Smooth muscle cell (in vitro differentiated cells): Measurements from ENCODE around the gene PES1. TPM values are rescaled to one million over a fixed set of nuclear protein-coding genes. Genes with fewer than 3 reads are reported as not detected.
A peak's percentile ranks its signal among the peaks of the same experiment; 100 is the strongest.
"Not testable (repeated sequence)": the region's sequence is repeated elsewhere in the genome, so short reads cannot be mapped to it uniquely, and the experiment has no call there.

Experiments
- DNase-seq: peaks from one replicate; lab custom pipeline; 2025; ENCODE audit not compliant: unreplicated experiment; lab: John Stamatoyannopoulos, UW
- H2AFZ ChIP-seq: fragments of 200-600 bp; sonication (generic); 2 replicates; pipeline ENCODE4 v1.6.0; 2016; ENCODE audit warnings: antibody characterized with exemption, low read depth, mild to moderate bottlenecking
- H3F3A ChIP-seq: fragments of 200-600 bp; sonication (generic); 2 replicates; pipeline ENCODE4 v1.6.0; 2017; ENCODE audit warnings: antibody characterized with exemption, low read depth
- H3K27ac ChIP-seq: fragments of 200-600 bp; sonication (generic); 2 replicates; pipeline ENCODE4 v1.5.1; 2016; ENCODE audit warnings: low read depth, mild to moderate bottlenecking
- H3K27me3 ChIP-seq: fragments of 200-600 bp; sonication (generic); 2 replicates; pipeline ENCODE4 v1.6.1; 2016; ENCODE audit warnings: low read depth, mild to moderate bottlenecking
- H3K36me3 ChIP-seq: fragments of 200-600 bp; sonication (generic); 2 replicates; pipeline ENCODE4 v1.5.1; 2016; ENCODE audit warnings: low read depth
- H3K4me1 ChIP-seq: fragments of 200-600 bp; sonication (generic); 2 replicates; pipeline ENCODE4 v1.5.1; 2016; ENCODE audit warnings: low read depth
- H3K4me2 ChIP-seq: fragments of 200-600 bp; sonication (generic); 2 replicates; pipeline ENCODE4 v1.6.0; 2016; ENCODE audit warnings: mild to moderate bottlenecking
- H3K4me3 ChIP-seq: fragments of 200-600 bp; sonication (generic); 2 replicates; pipeline ENCODE4 v1.5.1; 2016; ENCODE audit warnings: mild to moderate bottlenecking
- H3K79me2 ChIP-seq: fragments of 200-600 bp; sonication (generic); 2 replicates; pipeline ENCODE4 v1.6.0; 2016; ENCODE audit warnings: low read depth, mild to moderate bottlenecking
- H3K9ac ChIP-seq: fragments of 200-600 bp; sonication (generic); 2 replicates; pipeline ENCODE4 v1.6.0; 2016; ENCODE audit warnings: low read depth
- H3K9me3 ChIP-seq: fragments of 200-600 bp; sonication (generic); replicated peaks from 2 replicates; pipeline ENCODE4 v1.5.1; 2016; ENCODE audit warnings: low read depth
- H4K20me1 ChIP-seq: fragments of 200-600 bp; sonication (generic); 2 replicates; pipeline ENCODE4 v1.6.0; 2016; ENCODE audit warnings: low read depth
- CTCF ChIP-seq: fragments of 200-600 bp; sonication (generic); IDR thresholded peaks from 2 replicates; pipeline ENCODE4 v1.5.1; 2017; ENCODE audit warnings: borderline replicate concordance, mild to moderate bottlenecking, antibody characterized with exemption; ENCODE audit not compliant: insufficient read depth, poor library complexity, severe bottlenecking
- WGBS: methylation state at CpG from one replicate; pipeline ENCODE4 v1.1.7; 2016; ENCODE audit warnings: low lambda C conversion rate; 5-methylcytosine and 5-hydroxymethylcytosine counted together
- polyA plus RNA-seq: library from polyadenylated mRNA; unstranded; fragments of >200 nt; fragmentation: Nextera tagmentation; extraction: Ambion mirVana; gene quantifications from 2 replicates; pipeline ENCODE4 v1.2.1, GENCODE V29; 2016
- total RNA-seq: library from RNA; depleted of rRNA; stranded (reverse); fragments of >200 nt; gene quantifications from 2 replicates; pipeline ENCODE4 v1.2.3, GENCODE V29; 2014

Gene PES1
- total and polyA plus RNA-seq, 2 experiments from 2014 or later, result 35.6 to 59.4 TPM

- Histone ChIP-seq H4K20me1 (no peaks in the 10 kb centered on the region), H3K27ac (no peak overlapping the region), H3F3A (peaks cover 11% of the 10 kb centered on the region), H3K4me3 (peak overlapping the region; percentile 67), H3K9ac (peak overlapping the region; percentile 66), H3K9me3 (no peaks in the 10 kb centered on the region), H3K4me1 (peaks cover 8% of the 10 kb centered on the region), H3K27me3 (no peaks in the 10 kb centered on the region), H3K4me2 (peak overlapping the region; percentile 99), H3K36me3 (no peaks in the 10 kb centered on the region), H3K79me2 (no peaks in the 10 kb centered on the region), H2AFZ (peak overlapping the region; percentile 97)
- DNase-seq, result no peak
- TF ChIP-seq CTCF, result no peak
- WGBS, result 79% methylated on average over 45 of the region's 45 CpGs
Measured at GRCh38 chr22:30636226-30637077, 44.7 kb upstream of the PES1 start.

DNA sequence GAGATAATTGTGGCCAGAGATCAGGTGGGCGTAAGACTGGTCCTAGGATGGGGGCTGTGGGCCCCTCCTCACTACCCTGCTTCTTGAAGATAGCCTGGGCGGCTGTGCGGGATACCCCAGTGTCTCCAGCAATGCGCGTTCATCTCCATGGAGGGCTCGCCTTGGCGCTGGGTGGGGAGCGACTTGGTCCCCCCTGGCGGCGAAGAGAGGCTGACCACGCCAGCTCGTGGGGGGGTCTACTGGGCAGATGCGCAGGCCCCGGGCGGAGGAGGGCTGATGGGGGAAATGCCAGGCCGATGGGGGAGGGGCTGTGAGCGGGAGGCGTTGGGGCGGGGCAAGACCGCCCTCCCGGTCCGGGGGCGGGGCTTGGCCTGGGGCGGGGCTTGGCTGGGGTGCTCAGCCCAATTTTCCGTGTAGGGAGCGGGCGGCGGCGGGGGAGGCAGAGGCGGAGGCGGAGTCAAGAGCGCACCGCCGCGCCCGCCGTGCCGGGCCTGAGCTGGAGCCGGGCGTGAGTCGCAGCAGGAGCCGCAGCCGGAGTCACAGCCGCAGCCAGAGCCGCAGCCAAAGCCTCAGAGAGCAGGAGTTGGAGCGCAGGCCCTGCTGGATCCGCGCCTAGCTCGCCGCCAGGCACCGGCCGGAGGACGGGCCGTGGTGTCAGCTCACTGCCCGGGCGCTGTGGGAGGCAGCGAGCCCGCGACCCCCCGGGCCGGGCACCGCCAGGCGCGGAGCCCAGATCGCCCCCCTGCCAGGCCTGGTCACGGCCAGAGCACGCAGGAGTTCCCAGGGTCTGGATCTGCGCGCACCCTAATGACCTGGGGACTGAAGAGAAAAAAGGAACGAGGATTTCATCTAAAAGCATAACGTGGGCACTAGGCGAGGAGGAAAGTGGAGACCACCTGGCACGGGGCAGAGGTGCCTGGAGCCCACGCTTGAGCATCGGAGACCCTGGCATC, 43.8 kb upstream of the PES1 start, which contains the start of gene SLC35E4:
Gene SLC35E4, plus strand, starts transcription at position 509 of the 953 bp plus-strand sequence. CDS start 670 bp downstream, outside the sequence.
- Histone ChIP-seq H2AFZ (peak within 1 kb of the TSS; percentile 97), H3K9ac (peak within 1 kb of the TSS; percentile 66), H3F3A (peaks cover 11% of the 10 kb centered on the region), H3K27me3 (no peaks in the 10 kb centered on the region), H3K9me3 (no peaks in the 10 kb centered on the region), H3K4me1 (peaks cover 8% of the 10 kb centered on the region), H3K4me3 (peak within 1 kb of the TSS; percentile 67), H3K27ac (peak within 1 kb of the TSS; percentile 52), H3K4me2 (peak within 1 kb of the TSS; percentile 99), H4K20me1 (no peaks in the 10 kb centered on the region), H3K79me2 (no peaks in the 10 kb centered on the region), H3K36me3 (no peaks in the 10 kb centered on the region)
- DNase-seq, result peak; percentile 91
- 7% methylated on average over 47 of the region's 75 CpGs for WGBS
- TF ChIP-seq CTCF, result peak; percentile 34

GRCh38 chr22:30634471-30635233, 42.9 kb upstream of the PES1 start:
- Histone ChIP-seq H3K4me2 (peak overlapping the region; percentile 99), H3K36me3 (no peaks in the 10 kb centered on the region), H3K9ac (no peak overlapping the region), H3K9me3 (no peaks in the 10 kb centered on the region), H3K4me1 (peaks cover 8% of the 10 kb centered on the region), H3K27me3 (no peaks in the 10 kb centered on the region), H3K4me3 (peak overlapping the region; percentile 67), H2AFZ (peak overlapping the region; percentile 67), H3F3A (peaks cover 11% of the 10 kb centered on the region), H3K79me2 (no peaks in the 10 kb centered on the region), H4K20me1 (no peaks in the 10 kb centered on the region), H3K27ac (peak overlapping the region; percentile 46)
- 15% methylated on average over 29 of the region's 29 CpGs for WGBS
- DNase-seq, result peak; percentile 77
- peak; percentile 97 for TF ChIP-seq CTCF

- H3K36me3 ChIP-seq, H2AFZ ChIP-seq, H3K9ac ChIP-seq, H4K20me1 ChIP-seq, H3K4me1 ChIP-seq, H3K4me3 ChIP-seq, H3K79me2 ChIP-seq, H3K27ac ChIP-seq, DNase-seq, H3K27me3 ChIP-seq, H3K4me2 ChIP-seq, H3K9me3 ChIP-seq: not testable (repeated sequence)
- 95% methylated on average over 7 of the region's 31 CpGs for WGBS
- peaks cover 11% of the 10 kb centered on the region for H3F3A ChIP-seq
Measured at GRCh38 chr22:30631469-30631868, 39.8 kb upstream of the PES1 start.
